ENCODE results near the gene RNASEH2B. TPM values are rescaled to one million over a fixed set of nuclear protein-coding genes. Genes with fewer than 3 reads are reported as not detected.

RNASEH2B gene
- total and polyA plus RNA-seq, 2 of the 8 experiments (the other 6 are each of a cell fraction or from before 2014, with no cell fraction given) = 19.3 to 43.9 TPM

DNA sequence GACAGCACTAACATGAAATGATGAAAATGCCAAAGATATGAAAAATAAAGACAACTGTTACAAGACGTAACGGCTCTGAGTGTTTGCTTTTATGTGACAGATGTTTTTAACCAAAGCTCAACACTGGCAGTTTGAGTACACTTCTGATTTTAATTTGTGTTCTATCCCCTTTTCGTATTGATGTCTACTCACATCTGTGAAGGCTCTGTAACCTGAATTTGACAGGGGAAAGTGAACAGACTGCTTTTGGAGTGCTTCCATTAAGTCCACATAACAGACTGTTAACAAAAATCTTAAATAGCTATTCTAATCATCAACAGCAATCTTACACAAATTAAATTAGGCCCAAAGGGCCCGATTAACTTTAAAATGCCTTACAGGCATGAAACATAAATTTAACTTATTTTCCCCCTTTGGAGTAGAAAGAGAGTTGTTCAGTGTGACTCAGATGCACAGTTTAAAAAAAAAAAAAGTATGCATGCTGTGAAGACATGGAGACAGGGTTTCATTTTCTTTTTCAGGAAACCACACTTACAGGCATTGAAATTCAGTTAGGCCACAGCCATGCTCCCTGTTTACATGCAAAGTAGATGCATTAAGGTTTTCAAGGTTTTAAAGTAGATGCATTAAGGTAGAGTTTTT is 16.3 kb upstream of the RNASEH2B start (continued):
- TF ChIP-seq, protein P1, sequence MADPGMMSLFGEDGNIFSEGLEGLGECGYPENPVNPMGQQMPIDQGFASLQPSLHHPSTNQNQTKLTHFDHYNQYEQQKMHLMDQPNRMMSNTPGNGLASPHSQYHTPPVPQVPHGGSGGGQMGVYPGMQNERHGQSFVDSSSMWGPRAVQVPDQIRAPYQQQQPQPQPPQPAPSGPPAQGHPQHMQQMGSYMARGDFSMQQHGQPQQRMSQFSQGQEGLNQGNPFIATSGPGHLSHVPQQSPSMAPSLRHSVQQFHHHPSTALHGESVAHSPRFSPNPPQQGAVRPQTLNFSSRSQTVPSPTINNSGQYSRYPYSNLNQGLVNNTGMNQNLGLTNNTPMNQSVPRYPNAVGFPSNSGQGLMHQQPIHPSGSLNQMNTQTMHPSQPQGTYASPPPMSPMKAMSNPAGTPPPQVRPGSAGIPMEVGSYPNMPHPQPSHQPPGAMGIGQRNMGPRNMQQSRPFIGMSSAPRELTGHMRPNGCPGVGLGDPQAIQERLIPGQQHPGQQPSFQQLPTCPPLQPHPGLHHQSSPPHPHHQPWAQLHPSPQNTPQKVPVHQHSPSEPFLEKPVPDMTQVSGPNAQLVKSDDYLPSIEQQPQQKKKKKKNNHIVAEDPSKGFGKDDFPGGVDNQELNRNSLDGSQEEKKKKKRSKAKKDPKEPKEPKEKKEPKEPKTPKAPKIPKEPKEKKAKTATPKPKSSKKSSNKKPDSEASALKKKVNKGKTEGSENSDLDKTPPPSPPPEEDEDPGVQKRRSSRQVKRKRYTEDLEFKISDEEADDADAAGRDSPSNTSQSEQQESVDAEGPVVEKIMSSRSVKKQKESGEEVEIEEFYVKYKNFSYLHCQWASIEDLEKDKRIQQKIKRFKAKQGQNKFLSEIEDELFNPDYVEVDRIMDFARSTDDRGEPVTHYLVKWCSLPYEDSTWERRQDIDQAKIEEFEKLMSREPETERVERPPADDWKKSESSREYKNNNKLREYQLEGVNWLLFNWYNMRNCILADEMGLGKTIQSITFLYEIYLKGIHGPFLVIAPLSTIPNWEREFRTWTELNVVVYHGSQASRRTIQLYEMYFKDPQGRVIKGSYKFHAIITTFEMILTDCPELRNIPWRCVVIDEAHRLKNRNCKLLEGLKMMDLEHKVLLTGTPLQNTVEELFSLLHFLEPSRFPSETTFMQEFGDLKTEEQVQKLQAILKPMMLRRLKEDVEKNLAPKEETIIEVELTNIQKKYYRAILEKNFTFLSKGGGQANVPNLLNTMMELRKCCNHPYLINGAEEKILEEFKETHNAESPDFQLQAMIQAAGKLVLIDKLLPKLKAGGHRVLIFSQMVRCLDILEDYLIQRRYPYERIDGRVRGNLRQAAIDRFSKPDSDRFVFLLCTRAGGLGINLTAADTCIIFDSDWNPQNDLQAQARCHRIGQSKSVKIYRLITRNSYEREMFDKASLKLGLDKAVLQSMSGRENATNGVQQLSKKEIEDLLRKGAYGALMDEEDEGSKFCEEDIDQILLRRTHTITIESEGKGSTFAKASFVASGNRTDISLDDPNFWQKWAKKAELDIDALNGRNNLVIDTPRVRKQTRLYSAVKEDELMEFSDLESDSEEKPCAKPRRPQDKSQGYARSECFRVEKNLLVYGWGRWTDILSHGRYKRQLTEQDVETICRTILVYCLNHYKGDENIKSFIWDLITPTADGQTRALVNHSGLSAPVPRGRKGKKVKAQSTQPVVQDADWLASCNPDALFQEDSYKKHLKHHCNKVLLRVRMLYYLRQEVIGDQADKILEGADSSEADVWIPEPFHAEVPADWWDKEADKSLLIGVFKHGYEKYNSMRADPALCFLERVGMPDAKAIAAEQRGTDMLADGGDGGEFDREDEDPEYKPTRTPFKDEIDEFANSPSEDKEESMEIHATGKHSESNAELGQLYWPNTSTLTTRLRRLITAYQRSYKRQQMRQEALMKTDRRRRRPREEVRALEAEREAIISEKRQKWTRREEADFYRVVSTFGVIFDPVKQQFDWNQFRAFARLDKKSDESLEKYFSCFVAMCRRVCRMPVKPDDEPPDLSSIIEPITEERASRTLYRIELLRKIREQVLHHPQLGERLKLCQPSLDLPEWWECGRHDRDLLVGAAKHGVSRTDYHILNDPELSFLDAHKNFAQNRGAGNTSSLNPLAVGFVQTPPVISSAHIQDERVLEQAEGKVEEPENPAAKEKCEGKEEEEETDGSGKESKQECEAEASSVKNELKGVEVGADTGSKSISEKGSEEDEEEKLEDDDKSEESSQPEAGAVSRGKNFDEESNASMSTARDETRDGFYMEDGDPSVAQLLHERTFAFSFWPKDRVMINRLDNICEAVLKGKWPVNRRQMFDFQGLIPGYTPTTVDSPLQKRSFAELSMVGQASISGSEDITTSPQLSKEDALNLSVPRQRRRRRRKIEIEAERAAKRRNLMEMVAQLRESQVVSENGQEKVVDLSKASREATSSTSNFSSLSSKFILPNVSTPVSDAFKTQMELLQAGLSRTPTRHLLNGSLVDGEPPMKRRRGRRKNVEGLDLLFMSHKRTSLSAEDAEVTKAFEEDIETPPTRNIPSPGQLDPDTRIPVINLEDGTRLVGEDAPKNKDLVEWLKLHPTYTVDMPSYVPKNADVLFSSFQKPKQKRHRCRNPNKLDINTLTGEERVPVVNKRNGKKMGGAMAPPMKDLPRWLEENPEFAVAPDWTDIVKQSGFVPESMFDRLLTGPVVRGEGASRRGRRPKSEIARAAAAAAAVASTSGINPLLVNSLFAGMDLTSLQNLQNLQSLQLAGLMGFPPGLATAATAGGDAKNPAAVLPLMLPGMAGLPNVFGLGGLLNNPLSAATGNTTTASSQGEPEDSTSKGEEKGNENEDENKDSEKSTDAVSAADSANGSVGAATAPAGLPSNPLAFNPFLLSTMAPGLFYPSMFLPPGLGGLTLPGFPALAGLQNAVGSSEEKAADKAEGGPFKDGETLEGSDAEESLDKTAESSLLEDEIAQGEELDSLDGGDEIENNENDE (IDR thresholded peaks at IDR 0.05; ENCODE audit: insufficient replicate concordance, low read length) = peak; percentile 50

Measured in H1 (cell line).